Fibroblast of lung (primary cell): ENCODE measurements around the gene CSNK1G2. TPM values are rescaled to one million over a fixed set of nuclear protein-coding genes. Genes with fewer than 3 reads are reported as not detected.

Experiments
- DNase-seq, 2 donors: peaks; one replicate each; pipeline versions ENCODE4 v3.0.0 to v3.0.0-alpha.2; 2010; ENCODE audit warnings: low read depth in 2 of 2
- H2AFZ ChIP-seq: 2 replicates; pipeline ENCODE4 v1.5.1; 2012; ENCODE audit warnings: low read length, control low read depth, inconsistent platforms
- H3K27ac ChIP-seq: 2 replicates; pipeline ENCODE4 v1.5.1; 2011; ENCODE audit warnings: low read length, control low read depth; ENCODE audit not compliant: insufficient read depth
- H3K27me3 ChIP-seq: 2 replicates; pipeline ENCODE4 v1.5.1; 2011; ENCODE audit warnings: mild to moderate bottlenecking, low read length; ENCODE audit not compliant: control insufficient read depth, insufficient read depth
- H3K36me3 ChIP-seq: 2 replicates; pipeline ENCODE4 v1.5.1; 2011; ENCODE audit warnings: low read length; ENCODE audit not compliant: control insufficient read depth, insufficient read depth
- H3K4me1 ChIP-seq: 2 replicates; pipeline ENCODE4 v1.5.1; 2011; ENCODE audit warnings: low read length; ENCODE audit not compliant: control insufficient read depth, insufficient read depth; ENCODE audit errors: extremely low read depth
- H3K4me2 ChIP-seq: 2 replicates; pipeline ENCODE4 v1.5.1; 2011; ENCODE audit warnings: low read length, control low read depth; ENCODE audit not compliant: insufficient read depth; ENCODE audit errors: extremely low read depth
- H3K4me3 ChIP-seq, 4 experiments: fragments of 200-600 bp in 1 of 4; sonication (generic) in 1 of 4; replicated peaks in 1 of 4; 2 replicates each; pipeline ENCODE4 v1.5.1; 2011 to 2016; ENCODE audit warnings: low read length in 4 of 4, low read depth in 3 of 4, mild to moderate bottlenecking in 3 of 4, control low read depth in 2 of 4, inconsistent platforms in 1 of 4, mixed read lengths in 1 of 4; ENCODE audit not compliant: insufficient read depth in 1 of 4; ENCODE audit errors: control extremely low read depth in 1 of 4
- H3K79me2 ChIP-seq: 2 replicates; pipeline ENCODE4 v1.5.1; 2012; ENCODE audit warnings: mild to moderate bottlenecking, low read length, inconsistent platforms; ENCODE audit not compliant: control insufficient read depth, insufficient read depth
- H3K9ac ChIP-seq: 2 replicates; pipeline ENCODE4 v1.5.1; 2011; ENCODE audit warnings: mild to moderate bottlenecking, low read length, control low read depth; ENCODE audit not compliant: insufficient read depth
- H3K9me3 ChIP-seq: 2 replicates; pipeline ENCODE4 v1.5.1; 2012; ENCODE audit warnings: low read depth, low read length; ENCODE audit not compliant: control insufficient read depth, insufficient read depth
- H4K20me1 ChIP-seq: 2 replicates; pipeline ENCODE4 v1.5.1; 2011; ENCODE audit warnings: low read length; ENCODE audit not compliant: control insufficient read depth, insufficient read depth; ENCODE audit errors: extremely low read depth
- CTCF ChIP-seq, 2 donors: IDR thresholded peaks in 1 of 2; conservative IDR thresholded peaks in 1 of 2; 1 replicate in 1 of 2; 2 replicates in 1 of 2; pipeline ENCODE4 v1.5.1; 2011 to 2012; ENCODE audit warnings: low read length in 2 of 2, control low read depth in 1 of 2, inconsistent platforms in 1 of 2, low read depth in 1 of 2, mild to moderate bottlenecking in 1 of 2
- EZH2 ChIP-seq: IDR thresholded peaks from 2 replicates; pipeline ENCODE4 v1.5.1; 2012; ENCODE audit warnings: low read length, control low read depth, mild to moderate bottlenecking; ENCODE audit errors: missing control alignments
- polyA plus RNA-seq, 2 donors: library from polyadenylated mRNA; depleted of rRNA in 1 of 2; stranded (reverse) in 1 of 2; unstranded in 1 of 2; fragments of >200 nt; gene quantifications; 2 replicates each; pipeline ENCODE4 v1.2.1, GENCODE V29; 2011 to 2012; ENCODE audit warnings: missing spikeins in 1 of 2
- total RNA-seq: library from RNA; depleted of rRNA; stranded (reverse); fragments of >200 nt; gene quantifications from 2 replicates; pipeline ENCODE4 v1.2.1, GENCODE V29; 2014

CSNK1G2 gene
- total and polyA plus RNA-seq, 2 donors (not counting 1 experiment from before 2014, with no cell fraction given): 21.2 to 58.6 TPM

- Histone ChIP-seq H3K4me3 (no peak overlapping the region), H3K79me2 (peaks cover 17% of the 10 kb centered on the region), H2AFZ (no peak overlapping the region), H3K4me2 (no peak overlapping the region), H3K27ac (no peak overlapping the region), H3K4me1 (no peaks in the 10 kb centered on the region), H3K27me3 (no peaks in the 10 kb centered on the region), H3K9me3 (no peaks in the 10 kb centered on the region), H3K9ac (no peak overlapping the region), H3K36me3 (peaks cover 31% of the 10 kb centered on the region), H4K20me1 (no peaks in the 10 kb centered on the region)
- TF ChIP-seq EZH2: no peak
- TF ChIP-seq CTCF (conservative IDR thresholded peaks at IDR 0.05 in 1 of 2, IDR thresholded peaks at IDR 0.05 in 1 of 2; ENCODE audit: low read depth in 1 of 2, low read length in 2 of 2): no peak
- no peak for DNase-seq
Measured at GRCh38 chr19:1917146-1917545, 23.8 kb upstream of the CSNK1G2 start.

GRCh38 chr19:1917926-1918325 is 23.0 kb upstream of the CSNK1G2 start:
- no peaks in the 10 kb centered on the region for H3K4me1 ChIP-seq
- H3K9ac ChIP-seq: no peak overlapping the region
- H3K9me3 ChIP-seq: no peaks in the 10 kb centered on the region
- H3K4me2 ChIP-seq: no peak overlapping the region
- no peak overlapping the region for H2AFZ ChIP-seq
- no peak for DNase-seq
- H3K27ac ChIP-seq: no peak overlapping the region
- peaks cover 12% of the 10 kb centered on the region for H3K79me2 ChIP-seq
- H3K27me3 ChIP-seq: no peaks in the 10 kb centered on the region
- H4K20me1 ChIP-seq: no peaks in the 10 kb centered on the region
- H3K4me3 ChIP-seq: no peak overlapping the region
- TF ChIP-seq CTCF (conservative IDR thresholded peaks at IDR 0.05 in 1 of 2, IDR thresholded peaks at IDR 0.05 in 1 of 2; ENCODE audit: low read depth in 1 of 2, low read length in 2 of 2) (no peak), EZH2 (no peak)
- H3K36me3 ChIP-seq: peaks cover 31% of the 10 kb centered on the region

- no peak overlapping the region for H2AFZ ChIP-seq
- no peak for TF ChIP-seq CTCF (conservative IDR thresholded peaks at IDR 0.05 in 1 of 2, IDR thresholded peaks at IDR 0.05 in 1 of 2; ENCODE audit: low read depth in 1 of 2, low read length in 2 of 2)
- TF ChIP-seq EZH2: no peak
- no peak overlapping the region for H3K27ac ChIP-seq
- peaks cover 30% of the 10 kb centered on the region for H3K36me3 ChIP-seq
- no peaks in the 10 kb centered on the region for H3K4me1 ChIP-seq
- no peak overlapping the region for H3K9ac ChIP-seq
- no peak overlapping the region for H3K4me3 ChIP-seq
- no peak for DNase-seq
- H3K9me3 ChIP-seq: no peaks in the 10 kb centered on the region
- no peak overlapping the region for H3K4me2 ChIP-seq
- no peaks in the 10 kb centered on the region for H3K27me3 ChIP-seq
- H4K20me1 ChIP-seq: no peaks in the 10 kb centered on the region
- peaks cover 4% of the 10 kb centered on the region for H3K79me2 ChIP-seq
Measured at GRCh38 chr19:1918975-1919374, 22.0 kb upstream of the CSNK1G2 start.
